GM12874 (cell line): Measurements from ENCODE around the gene SPAG4.

Source experiments
- TF ChIP-seq, protein P1 (sequence below): IDR thresholded peaks from 2 replicates; pipeline ENCODE4 v1.5.1; 2011; ENCODE audit warnings: low read depth, mild to moderate bottlenecking, control low read depth, low read length, moderate library complexity; ENCODE audit not compliant: insufficient read depth

Gene SPAG4

DNA sequence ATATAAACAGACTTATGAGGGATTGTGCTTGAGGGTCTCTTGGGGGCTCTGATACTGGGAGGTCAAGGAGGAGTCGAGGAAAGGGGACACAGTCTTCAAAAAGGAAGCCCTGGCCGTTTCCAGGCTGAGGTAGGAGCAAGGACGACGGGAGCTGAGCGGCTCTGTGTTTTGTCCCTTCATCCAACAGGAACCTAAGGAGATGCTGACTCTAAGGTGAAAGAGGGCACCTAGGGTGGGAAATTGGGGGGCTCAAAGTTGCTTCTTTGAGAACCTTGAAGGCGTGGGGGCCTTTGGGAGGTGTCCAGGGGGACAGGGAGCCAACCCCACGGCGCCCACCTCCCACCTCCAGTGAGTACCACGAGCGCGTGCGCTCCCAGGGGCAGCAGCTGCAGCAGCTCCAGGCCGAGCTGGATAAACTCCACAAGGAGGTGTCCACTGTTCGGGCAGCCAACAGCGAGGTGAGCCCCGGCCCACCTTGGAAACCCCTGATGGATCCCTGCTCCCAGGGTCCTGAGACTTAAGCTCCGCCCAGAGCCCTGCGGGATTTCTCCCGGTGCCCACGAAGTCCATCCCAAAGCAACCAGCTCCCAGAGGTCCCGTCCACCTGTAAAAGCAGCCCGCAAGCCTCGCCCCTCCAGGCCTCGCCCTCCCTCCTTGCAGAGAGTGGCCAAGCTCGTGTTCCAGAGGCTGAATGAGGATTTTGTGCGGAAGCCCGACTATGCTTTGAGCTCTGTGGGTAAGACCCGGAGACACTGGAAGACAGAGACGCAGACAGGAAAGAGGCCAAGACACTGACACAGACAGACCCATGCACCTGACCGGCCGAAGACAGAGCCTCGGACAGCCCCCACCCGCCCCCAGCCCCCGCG, 2.9 kb downstream of the SPAG4 start:
- TF ChIP-seq, protein P1, sequence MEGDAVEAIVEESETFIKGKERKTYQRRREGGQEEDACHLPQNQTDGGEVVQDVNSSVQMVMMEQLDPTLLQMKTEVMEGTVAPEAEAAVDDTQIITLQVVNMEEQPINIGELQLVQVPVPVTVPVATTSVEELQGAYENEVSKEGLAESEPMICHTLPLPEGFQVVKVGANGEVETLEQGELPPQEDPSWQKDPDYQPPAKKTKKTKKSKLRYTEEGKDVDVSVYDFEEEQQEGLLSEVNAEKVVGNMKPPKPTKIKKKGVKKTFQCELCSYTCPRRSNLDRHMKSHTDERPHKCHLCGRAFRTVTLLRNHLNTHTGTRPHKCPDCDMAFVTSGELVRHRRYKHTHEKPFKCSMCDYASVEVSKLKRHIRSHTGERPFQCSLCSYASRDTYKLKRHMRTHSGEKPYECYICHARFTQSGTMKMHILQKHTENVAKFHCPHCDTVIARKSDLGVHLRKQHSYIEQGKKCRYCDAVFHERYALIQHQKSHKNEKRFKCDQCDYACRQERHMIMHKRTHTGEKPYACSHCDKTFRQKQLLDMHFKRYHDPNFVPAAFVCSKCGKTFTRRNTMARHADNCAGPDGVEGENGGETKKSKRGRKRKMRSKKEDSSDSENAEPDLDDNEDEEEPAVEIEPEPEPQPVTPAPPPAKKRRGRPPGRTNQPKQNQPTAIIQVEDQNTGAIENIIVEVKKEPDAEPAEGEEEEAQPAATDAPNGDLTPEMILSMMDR: no peak

DNA sequence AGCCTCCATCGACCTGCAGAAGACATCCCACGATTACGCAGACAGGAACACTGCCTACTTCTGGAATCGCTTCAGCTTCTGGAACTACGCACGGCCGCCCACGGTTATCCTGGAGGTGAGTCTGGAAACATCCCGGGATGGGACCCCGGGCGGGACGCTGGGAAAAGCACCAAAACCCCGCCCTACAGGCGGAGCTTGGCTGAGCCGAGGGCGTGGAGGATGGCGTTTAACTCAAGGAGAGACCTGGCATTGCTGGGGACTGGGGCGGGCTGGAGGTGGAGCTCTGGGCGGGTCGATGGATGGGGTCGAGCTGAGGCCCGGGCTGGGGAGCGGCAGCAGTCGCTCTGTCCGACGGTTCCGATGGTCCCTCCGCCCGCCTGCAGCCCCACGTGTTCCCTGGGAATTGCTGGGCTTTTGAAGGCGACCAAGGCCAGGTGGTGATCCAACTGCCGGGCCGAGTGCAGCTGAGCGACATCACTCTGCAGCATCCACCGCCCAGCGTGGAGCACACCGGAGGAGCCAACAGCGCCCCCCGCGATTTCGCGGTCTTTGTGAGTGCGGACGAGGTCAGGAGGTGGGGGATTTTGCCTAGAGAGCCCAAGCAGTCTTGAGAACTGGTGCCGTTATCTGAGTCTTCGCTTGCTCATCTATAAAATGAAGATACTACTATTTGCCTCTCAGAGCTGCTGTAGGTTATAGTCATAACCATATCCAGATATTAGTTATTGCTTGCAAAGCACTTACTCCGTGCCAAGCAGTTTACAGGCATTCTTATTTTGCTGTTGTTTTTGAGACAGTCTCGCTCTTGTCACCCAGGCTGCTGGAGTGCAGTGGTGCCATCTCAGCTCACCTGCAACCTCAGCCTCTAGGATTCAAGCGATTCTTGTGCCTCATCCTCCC, 3.8 kb downstream of the SPAG4 start:
- TF ChIP-seq, protein P1: peak; percentile 80

DNA sequence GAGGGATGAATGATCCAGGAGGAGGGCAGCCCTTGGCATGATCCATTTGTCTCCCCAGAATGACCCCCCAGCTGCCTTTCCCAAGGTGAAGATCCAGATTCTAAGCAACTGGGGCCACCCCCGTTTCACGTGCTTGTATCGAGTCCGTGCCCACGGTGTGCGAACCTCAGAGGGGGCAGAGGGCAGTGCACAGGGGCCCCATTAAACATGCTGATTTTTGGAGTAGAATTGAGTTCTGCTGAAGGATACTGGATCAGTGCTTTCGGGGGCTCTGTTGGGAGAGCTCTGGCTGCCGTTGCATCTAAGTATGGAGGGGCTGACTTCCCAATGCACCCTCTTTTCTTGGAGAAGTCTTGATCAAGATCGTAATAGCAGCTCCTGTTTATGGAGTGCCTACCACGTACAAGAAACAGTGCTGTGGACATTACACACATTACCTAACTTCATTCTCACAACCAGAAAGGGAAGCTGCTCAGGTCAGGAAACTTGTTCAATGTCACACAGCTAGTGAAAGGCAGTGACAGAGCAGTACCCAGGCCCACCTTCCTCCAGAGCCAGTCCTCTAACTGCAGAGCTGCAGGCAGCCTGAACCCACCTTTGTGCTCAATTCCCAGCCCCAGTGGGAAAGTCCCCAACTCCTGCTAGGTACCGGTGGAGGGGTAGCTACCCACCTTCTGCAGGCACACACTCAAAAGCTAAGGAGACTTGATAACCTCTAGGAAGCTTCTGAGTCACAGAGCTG, 5.4 kb downstream of the SPAG4 start:
- TF ChIP-seq, protein P1: no peak

DNA sequence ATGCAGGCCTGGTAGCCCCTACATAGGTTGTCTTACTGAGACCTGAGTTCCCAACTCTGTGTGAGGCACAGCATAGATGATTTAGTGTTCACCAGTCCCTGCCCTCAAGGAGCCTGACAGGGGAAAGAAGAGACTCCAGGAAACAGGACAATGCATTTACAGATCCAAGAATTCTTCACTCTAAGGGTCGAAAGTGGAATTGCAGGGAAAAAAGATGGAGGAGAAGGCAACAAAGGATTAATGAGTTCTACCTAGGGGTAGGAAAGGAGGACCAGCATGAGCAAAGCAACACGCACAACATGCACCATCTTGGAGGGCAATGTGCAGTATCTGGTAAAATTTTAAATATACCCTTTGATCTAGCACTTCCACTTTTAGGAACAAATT, 5.9 kb downstream of the SPAG4 start:
- TF ChIP-seq, protein P1: no peak

DNA sequence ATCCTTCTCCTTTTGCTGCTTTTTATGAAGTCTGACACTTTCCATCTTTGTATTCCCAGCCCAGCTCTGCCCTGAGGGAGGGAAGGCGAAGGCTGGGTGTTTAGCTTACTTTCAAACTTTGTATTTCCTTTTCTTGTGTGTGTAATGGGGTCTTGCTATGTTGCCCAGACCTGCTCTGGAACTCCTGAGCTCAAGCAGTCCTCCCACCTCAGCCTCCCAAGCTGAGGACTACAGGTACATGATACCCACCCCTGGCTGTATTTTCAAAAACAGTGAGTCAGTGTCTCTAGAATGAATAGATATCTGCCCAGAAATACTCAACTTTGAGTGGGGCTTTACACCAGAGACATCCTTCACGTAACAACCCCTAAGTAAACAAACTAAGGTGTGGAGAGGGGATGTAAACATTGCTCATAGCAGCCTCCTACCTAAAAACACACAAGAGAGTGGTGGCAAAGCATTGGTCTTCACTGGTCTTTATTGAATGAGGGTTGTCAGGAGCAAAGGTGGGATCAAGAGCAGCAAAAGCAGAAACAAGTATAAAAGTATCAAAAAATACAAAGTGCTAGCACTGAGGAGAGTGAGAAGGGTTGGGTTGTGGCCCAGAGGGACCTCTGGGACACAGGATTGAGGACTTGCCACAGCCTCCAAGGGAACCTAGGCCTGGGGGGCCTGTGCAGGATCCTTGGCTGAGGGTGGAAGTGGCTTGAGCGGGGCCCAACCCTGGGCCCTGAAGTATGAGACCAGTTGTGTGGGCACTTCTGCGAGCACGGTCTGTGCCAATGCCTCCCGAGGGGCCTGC, 10.2 kb downstream of the SPAG4 start:
- TF ChIP-seq, protein P1: no peak

DNA sequence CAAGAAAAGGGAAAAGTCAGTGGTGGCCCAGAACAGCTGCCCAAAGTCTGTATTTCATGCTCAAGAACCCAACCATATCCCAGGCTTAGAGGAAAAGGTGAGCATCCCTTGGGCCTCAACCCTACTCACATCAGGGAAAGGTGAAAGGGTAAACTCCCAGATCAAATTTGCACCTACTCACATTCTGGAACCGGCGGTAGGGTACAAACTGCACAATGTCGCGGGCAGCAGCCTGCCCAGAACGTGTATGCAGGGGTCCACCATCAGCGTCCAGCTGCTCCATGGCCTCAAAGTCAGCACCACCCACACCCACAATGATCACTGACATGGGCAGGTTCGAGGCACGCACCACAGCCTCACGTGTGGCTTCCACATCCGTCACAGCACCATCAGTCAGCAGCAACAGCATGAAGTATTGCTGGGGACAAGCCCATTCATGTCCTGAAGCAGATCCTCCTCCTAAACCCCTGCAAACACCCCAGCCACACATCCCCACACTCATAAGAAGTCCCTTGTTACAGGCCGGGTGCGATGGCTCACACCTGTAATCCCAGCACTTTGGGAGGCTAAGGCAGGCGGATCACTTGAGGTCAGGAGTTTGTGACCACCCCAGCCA, 10.9 kb downstream of the SPAG4 start:
- TF ChIP-seq, protein P1: no peak
